H1 (cell line): ENCODE results near the gene HOXB13.

Source experiments
- CTCF ChIP-seq, 3 experiments: IDR thresholded peaks; 1 replicate in 2 of 3; 2 replicates in 1 of 3; pipeline versions ENCODE4 v1.5.1 to v1.6.1; 2011; ENCODE audit warnings: low read length in 3 of 3, mild to moderate bottlenecking in 3 of 3, inconsistent platforms in 2 of 3, low read depth in 1 of 3, moderate library complexity in 1 of 3; ENCODE audit not compliant: insufficient read depth in 1 of 3; ENCODE audit errors: control extremely low read depth in 1 of 3
- EP300 ChIP-seq, 2 experiments: IDR thresholded peaks; 1 replicate in 1 of 2; 2 replicates in 1 of 2; pipeline ENCODE4 v1.6.1; 2011 to 2012; ENCODE audit warnings: low read depth in 2 of 2, low read length in 2 of 2, mild to moderate bottlenecking in 2 of 2, borderline replicate concordance in 1 of 2, inconsistent platforms in 1 of 2, moderate library complexity in 1 of 2
- KDM1A ChIP-seq: fragments of 200-600, 300-600 bp; sonication (generic); IDR thresholded peaks from 2 replicates; pipeline ENCODE4 v1.7.1; 2016; ENCODE audit warnings: mild to moderate bottlenecking, low read length, borderline replicate concordance
- POLR2A ChIP-seq, 2 experiments: IDR thresholded peaks; 1 replicate in 1 of 2; 2 replicates in 1 of 2; pipeline ENCODE4 v1.6.1; 2011; ENCODE audit warnings: low read depth in 2 of 2, low read length in 2 of 2, mild to moderate bottlenecking in 2 of 2; ENCODE audit errors: control extremely low read depth in 1 of 2
- RAD21 ChIP-seq, 2 experiments: IDR thresholded peaks in 1 of 2; conservative IDR thresholded peaks in 1 of 2; 2 replicates each; pipeline ENCODE4 v1.6.1; 2011; ENCODE audit warnings: low read depth in 2 of 2, low read length in 2 of 2, improper control_type of control experiment in 1 of 2, inconsistent platforms in 1 of 2, mild to moderate bottlenecking in 1 of 2, moderate library complexity in 1 of 2
- TEAD4 ChIP-seq: IDR thresholded peaks from 2 replicates; pipeline ENCODE4 v1.6.1; 2012; ENCODE audit warnings: low read depth, low read length, inconsistent platforms, mixed read lengths
- YY1 ChIP-seq: IDR thresholded peaks from 2 replicates; pipeline ENCODE4 v1.6.1; 2011; ENCODE audit warnings: low read depth, mild to moderate bottlenecking, low read length

- TF ChIP-seq YY1 (no peak), CTCF (IDR thresholded peaks at IDR 0.05; ENCODE audit: control extremely low read depth in 1 of 3, insufficient read depth in 1 of 3, low read depth in 1 of 3, low read length in 3 of 3) (no peak), TEAD4 (no peak), KDM1A (no peak), POLR2A (IDR thresholded peaks at IDR 0.05; ENCODE audit: control extremely low read depth in 1 of 2, low read depth in 2 of 2, low read length in 2 of 2) (no peak), RAD21 (IDR thresholded peaks at IDR 0.05 in 1 of 2, conservative IDR thresholded peaks at IDR 0.05 in 1 of 2; ENCODE audit: low read depth in 2 of 2, low read length in 2 of 2) (no peak), EP300 (IDR thresholded peaks at IDR 0.05; ENCODE audit: borderline replicate concordance in 1 of 2, low read depth in 2 of 2, low read length in 2 of 2) (no peak)
Observed at GRCh38 chr17:48752399-48753288, 24.1 kb upstream of the HOXB13 start.
